Stimulated activated naive CD8-positive, alpha-beta T cell treated with anti-CD3 and anti-CD28 coated beads, Interleukin-15, amount 100 ng/mL, for 72 hours (primary cell): ENCODE results near the gene TSPAN18.

Experiments used
- ATAC-seq: fragments of 150-1000 bp; cut with Tn5 transposase; 2 replicates; pipeline ENCODE4 v1.10.0; 2021; ENCODE audit warnings: mild to moderate bottlenecking, moderate library complexity
- DNase-seq, 2 donors: peaks; one replicate each; pipeline ENCODE4 v3.0.0; 2021 to 2022
- H3K27ac Mint-ChIP-seq, 2 donors: one replicate each; pipeline ENCODE4 v1.8.0; 2022; ENCODE audit warnings: mild to moderate bottlenecking in 2 of 2, mixed read lengths in 2 of 2, moderate library complexity in 2 of 2
- H3K27me3 Mint-ChIP-seq: one replicate; pipeline ENCODE4 v1.8.0; 2022; ENCODE audit warnings: mixed read lengths
- H3K4me1 Mint-ChIP-seq: one replicate; pipeline ENCODE4 v1.8.0; 2022; ENCODE audit warnings: mild to moderate bottlenecking, mixed read lengths
- H3K4me3 Mint-ChIP-seq, 2 donors: one replicate each; pipeline ENCODE4 v1.8.0; 2022; ENCODE audit warnings: mild to moderate bottlenecking in 2 of 2, mixed read lengths in 2 of 2, moderate library complexity in 1 of 2
- H3K9me3 Mint-ChIP-seq, 2 donors: one replicate each; pipeline ENCODE4 v1.8.0; 2022; ENCODE audit warnings: mixed read lengths in 2 of 2

The TSPAN18 gene

GRCh38 chr11:44854741-44855492, 128.2 kb downstream of the TSPAN18 start:
- Mint-ChIP-seq H3K4me1 (peaks cover 14% of the 10 kb centered on the region), H3K9me3 (no peaks in the 10 kb centered on the region), H3K27me3 (peaks cover 40% of the 10 kb centered on the region), H3K4me3 (no peak overlapping the region), H3K27ac (no peak overlapping the region)
- DNase-seq (no peak), ATAC-seq (peak; percentile 19)

DNA sequence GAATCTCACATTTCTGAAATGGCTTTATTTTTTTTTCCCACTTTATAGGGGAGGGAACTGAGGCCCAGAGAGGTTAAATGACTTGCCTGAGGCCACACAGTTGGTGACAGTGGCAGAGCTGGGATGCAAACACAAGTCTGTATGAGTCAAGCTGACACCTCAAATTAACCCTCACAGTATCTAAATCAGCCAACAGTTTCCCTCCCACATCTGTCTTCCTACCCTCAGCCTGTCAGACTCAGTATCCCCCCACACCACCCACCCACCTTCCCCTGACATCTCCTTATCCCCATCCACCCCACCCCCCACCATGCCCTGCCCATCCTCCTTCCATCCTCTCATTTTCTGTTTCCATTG, 128.7 kb downstream of the TSPAN18 start:
- ATAC-seq (peak; percentile 97), DNase-seq (peak in 1 of 2 donors; percentile 54)
- Mint-ChIP-seq H3K27ac (no peak overlapping the region), H3K4me1 (peaks cover 20% of the 10 kb centered on the region), H3K27me3 (peaks cover 45% of the 10 kb centered on the region), H3K9me3 (no peaks in the 10 kb centered on the region), H3K4me3 (no peak overlapping the region)

- Mint-ChIP-seq H3K4me3 (no peak overlapping the region), H3K27ac (no peak overlapping the region), H3K9me3 (no peaks in the 10 kb centered on the region), H3K4me1 (peaks cover 41% of the 10 kb centered on the region), H3K27me3 (peaks cover 56% of the 10 kb centered on the region)
- no peak for DNase-seq
- no peak for ATAC-seq
These were observed 130.8 kb downstream of the TSPAN18 start for GRCh38 chr11:44857490-44858090.

- Mint-ChIP-seq H3K27me3 (peaks cover 56% of the 10 kb centered on the region), H3K4me1 (peaks cover 46% of the 10 kb centered on the region), H3K4me3 (no peak overlapping the region), H3K27ac (no peak overlapping the region), H3K9me3 (no peaks in the 10 kb centered on the region)
- DNase-seq (no peak), ATAC-seq (no peak)
These were observed 132.2 kb downstream of the TSPAN18 start for GRCh38 chr11:44858796-44859527.

- peaks cover 57% of the 10 kb centered on the region for H3K27me3 Mint-ChIP-seq
These were observed 132.8 kb downstream of the TSPAN18 start for GRCh38 chr11:44859528-44859925.

GRCh38 chr11:44860346-44860745, 133.6 kb downstream of the TSPAN18 start:
- H3K27me3 Mint-ChIP-seq, result peaks cover 65% of the 10 kb centered on the region
- no peak overlapping the region for H3K4me3 Mint-ChIP-seq
- H3K9me3 Mint-ChIP-seq, result no peaks in the 10 kb centered on the region
- no peak for ATAC-seq
- DNase-seq, result no peak
- peaks cover 43% of the 10 kb centered on the region for H3K4me1 Mint-ChIP-seq
- H3K27ac Mint-ChIP-seq, result no peak overlapping the region

More at GRCh38 chr11:44859528-44859925, 132.8 kb downstream of the TSPAN18 start:
- DNase-seq (no peak), ATAC-seq (no peak)
- Mint-ChIP-seq H3K27ac (no peak overlapping the region), H3K9me3 (no peaks in the 10 kb centered on the region), H3K4me1 (peaks cover 46% of the 10 kb centered on the region), H3K4me3 (no peak overlapping the region)

DNA sequence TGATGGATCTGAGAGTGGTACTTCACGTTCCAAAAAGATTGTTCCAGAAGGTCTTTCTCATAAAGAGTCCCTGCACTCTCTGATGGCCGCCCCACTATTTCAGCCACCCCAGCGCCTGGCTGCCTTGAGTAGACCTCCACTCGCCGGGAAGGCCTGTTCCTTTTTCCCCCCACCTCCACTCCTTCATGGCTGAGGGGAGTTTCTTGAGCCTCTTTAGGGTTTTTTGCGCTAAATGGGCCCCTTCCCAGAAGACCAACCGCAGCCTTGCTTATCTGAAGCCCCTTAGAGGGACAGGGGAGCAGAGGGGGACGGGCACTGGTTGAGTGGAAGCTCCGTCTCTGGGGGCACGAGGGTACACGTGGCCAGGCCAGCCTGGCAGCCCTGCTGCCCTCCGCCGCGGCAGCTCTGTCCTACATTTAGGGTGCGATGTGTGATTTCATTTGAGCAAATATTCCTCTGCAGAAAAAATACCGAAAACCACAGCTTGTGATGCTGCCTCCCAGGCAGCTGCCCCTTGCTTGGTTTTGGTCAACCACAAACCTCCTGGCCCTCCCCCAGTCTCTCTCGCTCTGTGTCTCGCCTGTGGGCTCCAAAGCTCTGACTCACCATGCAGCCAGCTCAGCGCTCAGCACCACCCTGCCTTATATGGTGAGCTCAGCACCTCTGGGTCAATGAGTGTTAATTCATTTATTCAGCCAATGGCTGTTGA, 135.2 kb downstream of the TSPAN18 start:
- peaks cover 58% of the 10 kb centered on the region for H3K27me3 Mint-ChIP-seq
- peaks cover 32% of the 10 kb centered on the region for H3K4me1 Mint-ChIP-seq
- peak; percentile 83 to 95 for DNase-seq
- peak; percentile 99 for ATAC-seq
- peak overlapping the region; percentile 2 to 65 for H3K4me3 Mint-ChIP-seq
- H3K27ac Mint-ChIP-seq, result peak overlapping the region; percentile 2 to 77
- H3K9me3 Mint-ChIP-seq, result no peaks in the 10 kb centered on the region

GRCh38 chr11:44862558-44863101, 135.9 kb downstream of the TSPAN18 start:
- no peaks in the 10 kb centered on the region for H3K9me3 Mint-ChIP-seq
- H3K4me1 Mint-ChIP-seq, result peaks cover 32% of the 10 kb centered on the region
- no peak overlapping the region for H3K4me3 Mint-ChIP-seq
- ATAC-seq (peak; percentile 0), DNase-seq (no peak)
- peak overlapping the region in 1 of 2 donors; percentile 77 for H3K27ac Mint-ChIP-seq
- peaks cover 57% of the 10 kb centered on the region for H3K27me3 Mint-ChIP-seq

DNA sequence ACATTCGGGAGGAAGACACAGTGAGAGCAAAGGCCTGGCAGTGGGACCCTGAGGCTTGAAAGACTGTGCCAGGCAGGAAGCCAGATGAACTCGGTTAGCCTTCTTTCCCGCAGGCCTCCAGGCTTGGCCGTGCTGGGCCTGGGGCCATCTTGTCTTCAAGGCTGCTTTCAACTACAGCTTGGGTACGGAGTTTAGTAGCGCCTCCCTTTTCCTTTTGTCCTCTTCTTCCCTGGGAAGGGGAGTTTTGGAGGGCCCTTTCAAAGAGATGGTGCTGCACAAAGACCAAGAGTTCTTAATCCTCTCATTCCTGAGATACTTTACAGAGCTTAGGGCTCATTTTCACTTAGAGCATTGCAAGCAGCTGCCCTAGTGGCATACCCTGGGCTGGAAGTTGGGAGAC, 136.5 kb downstream of the TSPAN18 start:
- Mint-ChIP-seq H3K4me3 (no peak overlapping the region), H3K4me1 (peaks cover 32% of the 10 kb centered on the region), H3K27me3 (peaks cover 57% of the 10 kb centered on the region), H3K27ac (no peak overlapping the region), H3K9me3 (no peaks in the 10 kb centered on the region)
- ATAC-seq (no peak), DNase-seq (no peak)

DNA sequence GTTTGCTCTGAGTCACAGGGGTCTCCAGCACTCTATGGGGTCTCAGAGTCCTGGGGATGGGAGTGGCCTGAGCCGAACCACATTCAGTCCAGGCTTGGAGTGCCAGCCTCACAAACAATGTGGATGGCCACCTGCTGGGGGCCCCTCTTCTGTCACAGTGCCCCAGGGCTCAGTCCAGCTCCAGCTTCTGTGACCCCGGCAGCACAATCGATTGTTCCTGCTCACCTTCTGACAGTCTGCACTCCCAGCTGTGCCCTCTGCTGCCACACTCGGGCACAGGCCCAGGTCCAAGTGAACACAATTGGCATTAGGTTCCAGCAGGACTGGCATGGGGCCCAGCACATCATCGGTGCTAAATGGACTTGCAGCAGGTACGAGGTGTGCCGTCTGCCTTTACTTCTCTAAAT, 139.1 kb downstream of the TSPAN18 start:
- Mint-ChIP-seq H3K9me3 (peaks cover 0 to 5% of the 10 kb centered on the region in 2 donors), H3K27me3 (peaks cover 37% of the 10 kb centered on the region), H3K4me3 (no peak overlapping the region), H3K4me1 (peaks cover 22% of the 10 kb centered on the region), H3K27ac (no peak overlapping the region)
- DNase-seq, result no peak
- ATAC-seq, result no peak

DNA sequence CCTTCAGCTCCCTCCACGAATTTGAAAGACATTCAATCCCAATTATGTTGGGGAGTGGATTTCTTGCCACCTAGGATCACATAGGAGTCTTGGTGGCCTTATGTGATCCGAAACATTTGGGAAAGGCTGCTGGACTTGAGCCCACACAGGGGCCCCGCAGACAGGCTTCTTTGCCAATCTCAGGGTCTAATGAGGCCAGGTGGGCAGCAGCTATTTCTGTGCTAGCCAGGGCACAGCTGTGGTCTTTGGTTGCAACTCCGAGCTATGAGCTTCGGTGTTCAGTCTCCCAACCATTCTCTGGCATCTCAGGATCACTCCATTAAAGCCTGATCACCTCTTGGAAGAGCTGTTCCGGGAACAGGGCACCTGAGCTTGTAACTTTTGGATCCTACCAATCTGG, 139.5 kb downstream of the TSPAN18 start:
- Mint-ChIP-seq H3K4me1 (peaks cover 18% of the 10 kb centered on the region), H3K27ac (no peak overlapping the region), H3K4me3 (no peak overlapping the region), H3K27me3 (peaks cover 33% of the 10 kb centered on the region), H3K9me3 (peaks cover 0 to 7% of the 10 kb centered on the region in 2 donors)
- no peak for DNase-seq
- no peak for ATAC-seq

DNA sequence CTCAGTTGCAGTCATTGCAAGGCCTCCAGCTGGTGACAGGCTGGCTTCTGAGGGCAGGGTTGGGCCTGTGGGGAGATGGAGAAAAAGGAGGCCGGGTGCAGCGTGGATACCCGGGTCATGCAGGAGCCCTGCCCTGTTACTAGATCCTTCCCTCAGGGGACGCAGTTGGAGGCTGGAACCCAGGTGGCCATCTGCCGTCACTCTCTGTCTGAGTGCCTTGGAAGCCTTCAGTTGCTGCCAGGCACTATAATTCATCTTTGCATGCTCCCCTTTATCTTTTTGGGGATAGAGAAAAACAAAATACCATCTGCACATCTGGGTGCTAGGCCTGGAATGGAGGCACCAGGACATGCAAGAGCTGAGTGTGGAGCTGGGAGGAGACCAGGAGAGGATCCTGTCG, 141.3 kb downstream of the TSPAN18 start:
- ATAC-seq (no peak), DNase-seq (no peak)
- Mint-ChIP-seq H3K27me3 (peaks cover 30% of the 10 kb centered on the region), H3K27ac (no peak overlapping the region), H3K9me3 (peaks cover 0 to 7% of the 10 kb centered on the region in 2 donors), H3K4me3 (no peak overlapping the region), H3K4me1 (peaks cover under 1% of the 10 kb centered on the region)

- H3K27me3 Mint-ChIP-seq, result peaks cover 30% of the 10 kb centered on the region
- H3K4me3 Mint-ChIP-seq, result no peak overlapping the region
- H3K27ac Mint-ChIP-seq, result no peak overlapping the region
- no peak for DNase-seq
- no peak for ATAC-seq
- H3K4me1 Mint-ChIP-seq, result no peaks in the 10 kb centered on the region
- H3K9me3 Mint-ChIP-seq, result peaks cover 0 to 7% of the 10 kb centered on the region in 2 donors
These were observed 142.0 kb downstream of the TSPAN18 start for GRCh38 chr11:44868455-44869421.

GRCh38 chr11:44870181-44870580, 143.4 kb downstream of the TSPAN18 start:
- Mint-ChIP-seq H3K27ac (no peak overlapping the region), H3K4me1 (no peaks in the 10 kb centered on the region), H3K27me3 (peaks cover 23% of the 10 kb centered on the region), H3K4me3 (no peak overlapping the region), H3K9me3 (peaks cover 0 to 7% of the 10 kb centered on the region in 2 donors)
- ATAC-seq (no peak), DNase-seq (no peak)
